Left colon (tissue), 2 donors: Measurements from ENCODE around the gene YIF1B. TPM values are rescaled to one million over a fixed set of nuclear protein-coding genes. Genes with fewer than 3 reads are reported as not detected.

ENCODE experiments used
- ATAC-seq: fragments of 200-7000 bp; cut with Tn5 transposase; one replicate; pipeline ENCODE4 v1.9.1; 2020; ENCODE audit warnings: mild to moderate bottlenecking, moderate library complexity
- DNase-seq, 2 donors: peaks; one replicate each; pipeline ENCODE4 v3.0.0-alpha.2; 2020
- intact Hi-C, 2 donors: fragments of 100-400 bp; cut with DNase I in 1 of 2; cut with micrococcal nuclease in 1 of 2; formaldehyde crosslinking; loops; one replicate each; pipeline versions ENCODE4 v1.11.2 to v1.14.0; 2022; cut with DNase I, micrococcal nuclease
- total RNA-seq, 2 donors: library from RNA; stranded (reverse); fragmentation: NEBNext Ultra II Directional; extraction: Animal tissue kit (Norgen Biotek cat#: 25700); gene quantifications; one replicate each; pipeline ENCODE4 v1.2.1, GENCODE V29; 2021
- donor health status: DM: no; HTN: no; CAD: no.
- donor health status: DM: yes; HTN: yes; CAD: no.

The YIF1B gene
- total RNA-seq, 2 donors from 2014 or later = 24.1 to 27.6 TPM

- intact Hi-C loops = no loop called here
- DNase-seq (no peak), ATAC-seq (no peak)
Measured at GRCh38 chr19:38337360-38337653, 21.6 kb upstream of the YIF1B start.

GRCh38 chr19:38336638-38337359 is 21.1 kb upstream of the YIF1B start:
- ATAC-seq (peak; percentile 76), DNase-seq (peak; percentile 98 to 99)
- intact Hi-C loops = no loop called here

- intact Hi-C loops = no loop called here
- peak; percentile 97 to 99 for DNase-seq
Measured at GRCh38 chr19:38335949-38336637, 20.3 kb upstream of the YIF1B start.

DNA sequence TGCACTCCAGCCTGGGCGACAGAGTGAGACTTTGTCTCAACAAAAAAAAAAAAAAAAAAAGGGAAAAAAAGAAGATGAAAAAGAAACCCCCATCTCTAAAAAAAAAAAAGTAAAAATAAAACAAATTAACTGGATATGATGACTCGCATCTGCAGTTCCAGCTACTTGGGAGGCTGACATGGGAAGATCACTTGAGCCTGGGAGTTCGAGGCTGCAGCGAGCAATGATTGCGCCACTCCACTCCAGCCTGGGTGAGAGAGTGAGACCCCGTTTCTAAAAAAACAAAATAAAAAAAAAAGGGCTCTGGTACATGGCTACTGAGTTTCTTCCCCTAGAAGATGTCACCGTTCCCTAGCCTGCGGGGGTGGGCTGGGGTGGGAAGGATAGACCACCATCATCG is 17.5 kb upstream of the YIF1B start:
- DNase-seq (no peak), ATAC-seq (no peak)
- intact Hi-C loops = no loop called here

More at GRCh38 chr19:38335949-38336637, 20.3 kb upstream of the YIF1B start:
- ATAC-seq = peak; percentile 80

- DNase-seq = no peak
- intact Hi-C loops = no loop called here
- ATAC-seq = no peak
Measured at GRCh38 chr19:38331728-38332127, 16.0 kb upstream of the YIF1B start.

- intact Hi-C loops = loop anchor here (5.0 to 10.0 kb wide), 2 partner anchors 75 to 87 kb away; partner anchors contain the start of gene PPP1R14A (in 1 of the 2)
- ATAC-seq = peak; percentile 13
Measured at GRCh38 chr19:38329651-38330050, 13.9 kb upstream of the YIF1B start.

GRCh38 chr19:38326591-38326990 is 10.8 kb upstream of the YIF1B start:
- ATAC-seq = no peak
- DNase-seq = no peak
- intact Hi-C loops = loop anchor here (5.0 to 10.0 kb wide), 2 partner anchors 72 to 84 kb away; partner anchors contain the start of gene PPP1R14A (in 1 of the 2)

More at GRCh38 chr19:38329651-38330050, 13.9 kb upstream of the YIF1B start:
- no peak for DNase-seq

DNA sequence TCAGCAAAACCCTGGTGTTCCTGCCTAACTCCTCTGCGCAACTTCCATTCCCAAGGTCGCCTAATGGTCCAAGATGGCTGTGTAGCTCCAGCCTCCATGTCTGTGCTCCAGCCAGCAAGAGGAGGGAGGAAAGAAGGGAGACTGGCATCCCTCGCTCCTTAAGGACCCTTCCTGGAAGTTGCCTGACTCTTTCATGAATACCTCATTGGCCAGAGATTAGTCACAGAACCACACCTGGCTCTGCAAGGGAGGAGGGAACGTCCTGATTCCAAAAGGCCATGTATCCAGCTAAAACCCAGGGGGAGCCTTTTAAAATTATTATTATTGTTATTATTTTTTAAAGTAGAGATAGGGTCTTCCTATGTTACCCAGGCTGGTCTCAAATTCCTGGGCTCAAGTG is 8.7 kb upstream of the YIF1B start:
- DNase-seq (no peak), ATAC-seq (no peak)
- intact Hi-C loops = loop anchor here in 1 of 2 donors (10.0 kb wide), 1 partner anchor 70 kb away; the partner anchor contains the start of gene PPP1R14A

DNA sequence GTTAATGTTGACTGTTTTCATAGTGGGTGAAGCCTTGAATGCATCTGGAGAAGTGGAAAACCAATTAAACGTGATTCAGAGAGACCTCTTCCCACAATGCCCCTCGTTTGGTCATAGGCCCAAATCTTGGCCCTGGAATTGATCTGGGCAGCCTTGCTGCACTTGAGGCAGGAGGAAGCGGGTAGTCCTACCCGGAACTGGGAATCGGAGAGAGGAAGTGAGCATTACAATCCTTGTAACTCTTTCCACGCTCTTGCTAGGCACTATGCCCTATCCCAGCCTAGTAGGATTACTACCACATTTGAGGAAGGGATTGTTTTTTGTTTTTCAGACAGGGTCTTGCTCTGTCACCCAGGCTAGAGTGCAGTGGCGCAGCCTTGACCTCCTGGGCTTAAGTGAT is 7.5 kb upstream of the YIF1B start:
- intact Hi-C loops = loop anchor here in 1 of 2 donors (10.0 kb wide), 1 partner anchor 68 kb away; the partner anchor contains the start of gene PPP1R14A
- no peak for ATAC-seq

DNA sequence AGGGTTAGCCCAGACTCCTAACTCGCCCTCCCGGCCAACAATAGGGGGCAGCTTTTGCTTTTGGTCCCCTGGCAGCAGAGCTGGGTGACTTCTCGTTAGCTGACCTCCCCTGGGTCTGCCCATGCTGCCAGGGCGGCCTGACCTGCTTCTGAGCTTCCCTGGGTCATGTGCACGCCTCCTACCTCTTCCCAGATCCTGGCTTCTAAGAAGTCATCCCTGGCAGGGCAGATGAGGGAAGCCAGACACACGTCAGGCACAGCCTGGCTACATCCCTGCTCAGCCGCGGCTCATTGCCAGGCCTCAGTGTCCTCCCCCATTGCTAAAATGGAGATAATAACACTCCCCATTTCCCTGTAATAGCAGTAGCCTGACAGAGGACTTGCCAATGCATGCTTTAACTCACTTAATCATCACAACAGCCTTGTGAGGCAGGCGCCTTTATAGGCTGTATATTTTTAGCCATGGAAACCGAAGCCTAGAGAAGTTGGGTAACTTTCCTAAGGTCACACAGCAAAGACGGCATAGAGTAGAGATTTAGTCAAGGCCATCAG is 6.0 kb upstream of the YIF1B start:
- DNase-seq = peak; percentile 34 to 85
- no peak for ATAC-seq
- intact Hi-C loops = loop anchor here in 1 of 2 donors (10.0 kb wide), 1 partner anchor 67 kb away; the partner anchor contains the start of gene PPP1R14A

More for the DNA sequence above, 7.5 kb upstream of the YIF1B start:
- DNase-seq = no peak

DNA sequence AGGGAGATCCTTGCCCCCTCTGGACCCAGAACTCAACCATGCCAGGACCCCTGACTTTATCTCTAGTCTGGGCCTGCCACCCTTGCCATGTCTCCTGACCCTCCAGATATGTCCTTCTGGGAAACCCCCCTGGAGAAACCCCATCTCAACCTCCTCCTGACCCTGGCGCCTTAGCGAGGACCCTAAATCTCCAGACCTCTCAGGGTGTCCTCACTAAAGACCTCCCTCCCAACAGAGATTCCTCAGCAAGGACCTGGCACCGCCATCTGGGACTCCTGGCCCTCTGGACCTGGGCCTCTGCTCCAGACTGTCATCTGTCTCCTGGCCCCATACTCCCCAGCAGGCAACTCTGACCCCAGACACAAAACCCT is 5.2 kb upstream of the YIF1B start:
- DNase-seq (no peak), ATAC-seq (no peak)
- intact Hi-C loops = loop anchor here in 1 of 2 donors (10.0 kb wide), 1 partner anchor 66 kb away; the partner anchor contains the start of gene PPP1R14A

DNA sequence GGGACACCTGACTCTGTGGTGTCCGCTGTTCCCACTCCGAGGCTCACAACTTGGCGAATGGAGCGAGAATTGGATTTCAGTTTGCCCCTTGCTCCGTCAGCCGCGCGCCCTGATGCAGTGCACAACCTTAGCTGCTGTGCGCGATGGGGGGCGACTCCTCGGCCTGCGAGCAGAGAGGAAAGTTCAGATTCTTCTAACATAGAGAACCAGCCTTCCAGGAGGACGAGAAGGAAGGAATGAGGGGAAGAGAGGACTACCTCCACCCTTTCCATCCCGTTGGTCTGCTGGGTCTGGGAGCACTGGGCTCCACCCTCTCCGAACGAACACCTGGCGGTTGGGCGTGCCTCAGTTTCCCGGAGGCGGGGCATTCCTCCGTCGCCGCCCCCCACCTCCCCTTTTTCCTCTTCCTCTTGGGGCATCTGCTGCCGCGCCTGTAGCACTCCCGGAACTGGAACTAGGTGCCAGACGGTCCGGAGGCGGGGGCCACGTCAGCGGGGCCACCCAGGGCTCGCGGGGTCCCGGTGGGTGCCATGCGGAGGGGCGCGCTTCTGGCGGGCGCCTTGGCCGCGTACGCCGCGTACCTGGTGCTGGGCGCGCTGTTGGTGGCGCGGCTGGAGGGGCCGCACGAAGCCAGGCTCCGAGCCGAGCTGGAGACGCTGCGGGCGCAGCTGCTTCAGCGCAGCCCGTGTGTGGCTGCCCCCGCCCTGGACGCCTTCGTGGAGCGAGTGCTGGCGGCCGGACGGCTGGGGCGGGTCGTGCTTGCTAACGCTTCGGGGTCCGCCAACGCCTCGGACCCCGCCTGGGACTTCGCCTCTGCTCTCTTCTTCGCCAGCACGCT is 3.9 kb upstream of the YIF1B start, which contains the start of gene KCNK6:
TSS of gene KCNK6 (plus strand) at position 425 of the 838 bp plus-strand sequence. CDS start at position 531, 106 bp downstream.
- ATAC-seq (peak; percentile 59), DNase-seq (peak; percentile 86 to 87)
- intact Hi-C loops = loop anchor here in 1 of 2 donors (10.0 kb wide), 1 partner anchor 65 kb away; the partner anchor contains the start of gene PPP1R14A

DNA sequence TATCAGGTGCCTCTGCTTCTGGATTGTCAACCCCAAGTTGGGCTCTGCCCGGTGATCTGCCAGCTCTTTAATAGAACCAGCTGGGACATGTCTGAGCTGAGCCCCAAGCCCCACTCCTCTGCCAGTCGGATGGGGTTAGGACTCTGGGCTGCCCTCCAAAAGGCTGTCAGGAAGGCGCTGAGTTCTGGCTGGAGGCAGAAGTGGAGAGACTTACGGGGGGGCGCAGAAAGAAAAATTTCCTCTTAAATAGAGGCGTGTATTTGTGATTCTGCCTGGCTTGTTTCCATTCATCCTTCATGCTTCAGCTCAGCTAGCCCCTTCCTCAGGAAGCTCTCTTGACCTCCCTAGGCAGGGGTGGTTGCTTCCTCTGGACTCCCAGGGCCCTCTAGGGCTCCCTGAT is 2.9 kb upstream of the YIF1B start:
- intact Hi-C loops = no loop called here
- ATAC-seq (no peak), DNase-seq (no peak)

GRCh38 chr19:38317104-38317612 is 1.4 kb upstream of the YIF1B start:
- intact Hi-C loops = no loop called here
- DNase-seq (peak in 1 of 2 donors; percentile 25), ATAC-seq (no peak)

GRCh38 chr19:38316477-38317067 is 825 bp upstream of the YIF1B start:
- intact Hi-C loops = no loop called here
- ATAC-seq (no peak), DNase-seq (no peak)

- intact Hi-C loops = no loop called here
- DNase-seq (no peak), ATAC-seq (no peak)
Measured at GRCh38 chr19:38310986-38311385, 4.8 kb downstream of the YIF1B start.

DNA sequence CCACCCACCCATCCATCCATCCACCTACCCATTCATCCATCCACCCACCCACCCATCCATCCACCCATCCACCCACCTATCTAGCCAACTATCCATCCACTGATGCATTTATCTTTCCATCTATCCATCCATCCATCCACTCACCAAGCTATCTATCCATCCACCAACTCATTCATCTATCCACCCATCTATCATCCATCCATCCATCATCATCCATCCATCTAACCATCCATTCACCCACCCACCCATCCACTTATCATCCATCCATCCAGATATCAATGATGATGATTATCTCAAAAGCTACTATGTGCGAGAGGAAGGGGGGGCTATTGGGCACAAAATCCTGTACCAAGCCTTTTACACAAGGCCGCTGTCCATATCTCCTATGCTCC is 5.5 kb downstream of the YIF1B start:
- no peak for ATAC-seq
- no peak for DNase-seq
- intact Hi-C loops = no loop called here

DNA sequence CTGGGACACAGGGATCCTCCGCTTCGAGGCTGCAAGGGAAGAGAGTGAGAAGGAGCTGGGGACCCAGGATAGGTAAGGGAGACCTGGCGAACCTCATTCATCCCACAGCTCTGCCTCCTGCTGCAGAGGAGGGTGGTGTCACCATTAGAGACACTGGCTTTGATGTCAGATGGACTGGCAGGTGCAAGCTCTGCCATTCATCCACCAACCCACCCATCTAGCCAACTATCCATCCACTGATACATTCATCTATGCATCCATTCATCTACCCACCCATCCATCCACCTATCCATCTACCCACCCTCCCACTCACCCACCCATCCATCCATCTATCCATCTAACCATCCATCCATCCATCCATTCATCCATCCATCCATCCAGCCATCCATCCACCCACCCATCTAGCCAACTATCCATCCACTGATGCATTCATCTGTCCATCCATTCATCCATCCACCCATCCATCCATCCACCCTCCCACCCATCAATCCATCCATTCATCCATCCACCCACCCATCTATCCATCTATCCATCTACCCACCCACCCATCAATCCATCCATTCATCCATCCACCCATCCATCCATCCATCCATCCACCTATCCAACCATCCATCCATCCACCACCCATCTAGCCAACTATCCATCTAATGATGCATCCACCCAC is 6.0 kb downstream of the YIF1B start:
- ATAC-seq (no peak), DNase-seq (no peak)
- intact Hi-C loops = no loop called here
